Measurements from ENCODE around the gene SH3GL1. TPM values are rescaled to one million over a fixed set of nuclear protein-coding genes. Genes with fewer than 3 reads are reported as not detected.

Gene SH3GL1
- total RNA-seq, 2 experiments from 2014 or later: 33.2 to 38.9 TPM

- CTCF ChIA-PET (ENCODE audit: unreplicated experiment): no interaction called here
- H3K4me1 ChIP-seq (ENCODE audit: insufficient read depth, low read length, poor library complexity, severe bottlenecking): peaks cover 30% of the 10 kb centered on the region
- TF ChIP-seq CTCF (conservative IDR thresholded peaks at IDR 0.05; ENCODE audit: low read length) (no peak), EZH2phosphoT487 (IDR thresholded peaks at IDR 0.05; ENCODE audit: borderline replicate concordance, low read depth, low read length) (no peak)
- peaks cover 3% of the 10 kb centered on the region; the same call in 1 of the 2 replicates for H4K20me1 ChIP-seq (ENCODE audit: insufficient read depth, low read length)
- peaks cover 3% of the 10 kb centered on the region; the same call in 1 of the 2 replicates for H3K79me2 ChIP-seq (ENCODE audit: insufficient read depth, low read depth, low read length)
- no peak overlapping the region for H2AFZ ChIP-seq (ENCODE audit: low read length)
- H3K9me2 ChIP-seq (ENCODE audit: insufficient read depth, low read length): no peaks in the 10 kb centered on the region
- no TSS peak for BruUV-seq (replicated peaks)
- no peak overlapping the region for H3K27ac ChIP-seq (ENCODE audit: low read depth, low read length, poor library complexity, severe bottlenecking)
- peaks cover 53% of the 10 kb centered on the region for H3K36me3 ChIP-seq (ENCODE audit: insufficient read depth, low read length)
- no peak overlapping the region for H3K4me2 ChIP-seq (ENCODE audit: low read length)
- POLR2A ChIA-PET: interaction anchor here (0.6 kb wide), 1 partner anchor 23 kb away, joined by 3 read pairs; no protein-coding TSS in a partner anchor
- DNase-seq (ENCODE audit: low spot score): no peak
- H3K4me3 ChIP-seq (ENCODE audit: low read depth, low read length, poor library complexity, severe bottlenecking): no peak overlapping the region
- H3K9me3 ChIP-seq (ENCODE audit: low read length): no peaks in the 10 kb centered on the region
- intact Hi-C loops (cut with micrococcal nuclease; ENCODE audit: unreplicated experiment): no loop called here
These were observed 34.3 kb downstream of the SH3GL1 start for GRCh38 chr19:4365791-4366665.

- H3K9me3 ChIP-seq (ENCODE audit: low read length): no peaks in the 10 kb centered on the region
- CTCF ChIA-PET (ENCODE audit: unreplicated experiment): no interaction called here
- no peaks in the 10 kb centered on the region for H3K9me2 ChIP-seq (ENCODE audit: insufficient read depth, low read length)
- H3K27ac ChIP-seq (ENCODE audit: low read depth, low read length, poor library complexity, severe bottlenecking): no peak overlapping the region
- H4K20me1 ChIP-seq (ENCODE audit: insufficient read depth, low read length): no peaks in the 10 kb centered on the region; the same call in 1 of the 2 replicates
- peaks cover 24% of the 10 kb centered on the region for H3K4me1 ChIP-seq (ENCODE audit: insufficient read depth, low read length, poor library complexity, severe bottlenecking)
- no peak overlapping the region for H2AFZ ChIP-seq (ENCODE audit: low read length)
- TF ChIP-seq CTCF (conservative IDR thresholded peaks at IDR 0.05; ENCODE audit: low read length) (no peak), EZH2phosphoT487 (IDR thresholded peaks at IDR 0.05; ENCODE audit: borderline replicate concordance, low read depth, low read length) (no peak)
- H3K79me2 ChIP-seq (ENCODE audit: insufficient read depth, low read depth, low read length): peaks cover 3% of the 10 kb centered on the region; the same call in 1 of the 2 replicates
- peaks cover 60% of the 10 kb centered on the region for H3K36me3 ChIP-seq (ENCODE audit: insufficient read depth, low read length)
- H3K4me3 ChIP-seq (ENCODE audit: low read depth, low read length, poor library complexity, severe bottlenecking): no peak overlapping the region
- H3K4me2 ChIP-seq (ENCODE audit: low read length): no peak overlapping the region
- intact Hi-C loops (cut with micrococcal nuclease; ENCODE audit: unreplicated experiment): no loop called here
- BruUV-seq (replicated peaks): no TSS peak
- DNase-seq (ENCODE audit: low spot score): no peak
- POLR2A ChIA-PET: interaction anchor here (0.6 kb wide), 1 partner anchor 23 kb away, joined by 3 read pairs; no protein-coding TSS in a partner anchor
These were observed 35.0 kb downstream of the SH3GL1 start for GRCh38 chr19:4365341-4365740.

All from OCI-LY7 (cell line).